ENCODE measurements around the gene PACC1.

DNA sequence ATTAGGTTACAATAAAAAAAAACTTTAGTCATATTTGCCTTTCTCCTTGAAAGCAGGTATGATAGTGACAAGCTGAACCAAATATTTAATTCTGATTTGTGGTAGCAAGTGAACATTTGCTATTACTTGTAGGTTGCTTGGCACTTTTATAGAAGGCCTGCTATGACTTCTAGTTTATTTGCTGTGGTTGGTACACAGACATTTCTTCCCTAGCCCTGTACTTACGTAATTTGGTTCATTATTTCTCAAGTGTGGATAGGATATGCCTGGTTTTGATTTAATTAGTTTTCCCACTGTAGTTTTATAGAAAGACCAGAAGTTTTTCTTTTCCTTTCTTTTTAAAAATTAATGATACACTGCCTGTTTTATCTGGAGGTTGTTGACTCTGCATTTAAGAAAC, 73.6 kb downstream of the PACC1 start:
- TF ChIP-seq, protein P1, sequence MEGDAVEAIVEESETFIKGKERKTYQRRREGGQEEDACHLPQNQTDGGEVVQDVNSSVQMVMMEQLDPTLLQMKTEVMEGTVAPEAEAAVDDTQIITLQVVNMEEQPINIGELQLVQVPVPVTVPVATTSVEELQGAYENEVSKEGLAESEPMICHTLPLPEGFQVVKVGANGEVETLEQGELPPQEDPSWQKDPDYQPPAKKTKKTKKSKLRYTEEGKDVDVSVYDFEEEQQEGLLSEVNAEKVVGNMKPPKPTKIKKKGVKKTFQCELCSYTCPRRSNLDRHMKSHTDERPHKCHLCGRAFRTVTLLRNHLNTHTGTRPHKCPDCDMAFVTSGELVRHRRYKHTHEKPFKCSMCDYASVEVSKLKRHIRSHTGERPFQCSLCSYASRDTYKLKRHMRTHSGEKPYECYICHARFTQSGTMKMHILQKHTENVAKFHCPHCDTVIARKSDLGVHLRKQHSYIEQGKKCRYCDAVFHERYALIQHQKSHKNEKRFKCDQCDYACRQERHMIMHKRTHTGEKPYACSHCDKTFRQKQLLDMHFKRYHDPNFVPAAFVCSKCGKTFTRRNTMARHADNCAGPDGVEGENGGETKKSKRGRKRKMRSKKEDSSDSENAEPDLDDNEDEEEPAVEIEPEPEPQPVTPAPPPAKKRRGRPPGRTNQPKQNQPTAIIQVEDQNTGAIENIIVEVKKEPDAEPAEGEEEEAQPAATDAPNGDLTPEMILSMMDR (IDR thresholded peaks at IDR 0.05; ENCODE audit: poor library complexity) = no peak
- TF ChIP-seq EZH2 (IDR thresholded peaks at IDR 0.05; ENCODE audit: borderline replicate concordance) (no peak), EZH2phosphoT487 (IDR thresholded peaks at IDR 0.05; ENCODE audit: low read depth, severe bottlenecking, unreplicated experiment) (no peak)
